HL-60/S4 treated with retinoic acid at 250 ng/mL for 4 days and 3 days (cell line): ENCODE results near the gene CFAP410.

Experiments used
- in situ Hi-C: fragments of 300-500 bp; cut with MboI; formaldehyde crosslinking; loops from 2 replicates; pipeline ENCODE4 v1.7.0; 2022; ENCODE audit warnings: low sequenced_read_pairs

The CFAP410 gene

GRCh38 chr21:44321846-44322450, 17.2 kb downstream of the CFAP410 start:
- in situ Hi-C loops = no loop called here

- in situ Hi-C loops = no loop called here
Observed at GRCh38 chr21:44320847-44321246, 18.3 kb downstream of the CFAP410 start.

GRCh38 chr21:44319407-44320065, 19.7 kb downstream of the CFAP410 start:
- in situ Hi-C loops = no loop called here

- in situ Hi-C loops = no loop called here
Observed at GRCh38 chr21:44318489-44319285, 20.5 kb downstream of the CFAP410 start.

- in situ Hi-C loops = no loop called here
Observed at GRCh38 chr21:44317871-44318270, 21.3 kb downstream of the CFAP410 start.

- in situ Hi-C loops = no loop called here
Observed at GRCh38 chr21:44317241-44317782, 21.9 kb downstream of the CFAP410 start.

- in situ Hi-C loops = no loop called here
Observed at GRCh38 chr21:44316277-44316900, 22.8 kb downstream of the CFAP410 start.

- in situ Hi-C loops = no loop called here
Observed at GRCh38 chr21:44315691-44316203, 23.4 kb downstream of the CFAP410 start.

- in situ Hi-C loops = no loop called here
Observed at GRCh38 chr21:44314561-44314960, 24.6 kb downstream of the CFAP410 start.

- in situ Hi-C loops = no loop called here
Observed at GRCh38 chr21:44314128-44314527, 25.1 kb downstream of the CFAP410 start.

GRCh38 chr21:44313451-44313850, 25.7 kb downstream of the CFAP410 start:
- in situ Hi-C loops = no loop called here

- in situ Hi-C loops = no loop called here
Observed at GRCh38 chr21:44312716-44313115, 26.5 kb downstream of the CFAP410 start.

- in situ Hi-C loops = no loop called here
Observed at GRCh38 chr21:44312089-44312488, 27.1 kb downstream of the CFAP410 start.

- in situ Hi-C loops = no loop called here
Observed at GRCh38 chr21:44310628-44311507, 28.3 kb downstream of the CFAP410 start.

- in situ Hi-C loops = no loop called here
Observed at GRCh38 chr21:44306936-44307704, 32.1 kb downstream of the CFAP410 start.

- in situ Hi-C loops = no loop called here
Observed at GRCh38 chr21:44305691-44306090, 33.5 kb downstream of the CFAP410 start.

GRCh38 chr21:44304877-44305293, 34.3 kb downstream of the CFAP410 start:
- in situ Hi-C loops = no loop called here

GRCh38 chr21:44304011-44304616, 35.1 kb downstream of the CFAP410 start:
- in situ Hi-C loops = no loop called here

- in situ Hi-C loops = no loop called here
Observed at GRCh38 chr21:44303490-44303981, 35.7 kb downstream of the CFAP410 start.
